ENCODE measurements around the gene OR11H12.
"Not testable (repeated sequence)": the region's sequence is repeated elsewhere in the genome, so short reads cannot be mapped to it uniquely, and the experiment has no call there.

Gene OR11H12

DNA sequence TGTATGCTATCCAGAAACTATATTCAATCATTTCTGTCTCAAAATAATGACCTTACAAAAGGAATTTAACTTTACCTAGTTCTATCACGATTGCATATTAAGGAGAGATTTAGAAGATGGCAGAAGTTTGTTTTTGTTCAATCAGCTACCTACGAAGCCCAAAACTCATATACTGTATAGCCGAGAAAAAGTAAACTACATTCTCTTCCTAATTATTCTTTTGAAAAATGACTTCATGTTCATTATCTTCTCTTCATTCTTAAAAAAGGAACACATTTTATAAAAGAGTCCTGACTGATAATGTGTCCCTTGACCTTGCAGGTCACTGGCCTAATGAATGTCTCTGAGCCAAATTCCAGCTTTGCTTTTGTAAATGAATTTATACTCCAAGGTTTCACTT lies at the start of gene OR11H12:
TSS of gene OR11H12 (plus strand) at position 301 of the 400 bp plus-strand sequence. CDS start at position 301, 0 bp downstream.
- H3K9ac ChIP-seq (ENCODE audit: low read length); H3K79me2 ChIP-seq (ENCODE audit: low read length); H3K27ac ChIP-seq (ENCODE audit: low read length); H4K20me1 ChIP-seq (ENCODE audit: insufficient read depth, low read length); H3K27me3 ChIP-seq (ENCODE audit: low read depth, low read length); H3K4me3 ChIP-seq (ENCODE audit: low read length); H3K4me1 ChIP-seq (ENCODE audit: low read length); H2AFZ ChIP-seq (ENCODE audit: low read depth, low read length); H3K36me3 ChIP-seq (replicated peaks; ENCODE audit: low read depth, low read length); H3K4me2 ChIP-seq (ENCODE audit: low read length); H3K9me3 ChIP-seq (ENCODE audit: insufficient read depth, low read length): not testable (repeated sequence)

GRCh38 chr14:18582908-18583307 lies 18.0 kb upstream of the OR11H12 start:
- H3K79me2 ChIP-seq (ENCODE audit: low read length); H4K20me1 ChIP-seq (ENCODE audit: insufficient read depth, low read length); H3K27ac ChIP-seq (ENCODE audit: low read length); H3K36me3 ChIP-seq (replicated peaks; ENCODE audit: low read depth, low read length); H3K4me1 ChIP-seq (ENCODE audit: low read length); H3K9ac ChIP-seq (ENCODE audit: low read length); H3K4me2 ChIP-seq (ENCODE audit: low read length); H2AFZ ChIP-seq (ENCODE audit: low read depth, low read length); H3K4me3 ChIP-seq (ENCODE audit: low read length); H3K9me3 ChIP-seq (ENCODE audit: insufficient read depth, low read length); H3K27me3 ChIP-seq (ENCODE audit: low read depth, low read length): not testable (repeated sequence)

DNA sequence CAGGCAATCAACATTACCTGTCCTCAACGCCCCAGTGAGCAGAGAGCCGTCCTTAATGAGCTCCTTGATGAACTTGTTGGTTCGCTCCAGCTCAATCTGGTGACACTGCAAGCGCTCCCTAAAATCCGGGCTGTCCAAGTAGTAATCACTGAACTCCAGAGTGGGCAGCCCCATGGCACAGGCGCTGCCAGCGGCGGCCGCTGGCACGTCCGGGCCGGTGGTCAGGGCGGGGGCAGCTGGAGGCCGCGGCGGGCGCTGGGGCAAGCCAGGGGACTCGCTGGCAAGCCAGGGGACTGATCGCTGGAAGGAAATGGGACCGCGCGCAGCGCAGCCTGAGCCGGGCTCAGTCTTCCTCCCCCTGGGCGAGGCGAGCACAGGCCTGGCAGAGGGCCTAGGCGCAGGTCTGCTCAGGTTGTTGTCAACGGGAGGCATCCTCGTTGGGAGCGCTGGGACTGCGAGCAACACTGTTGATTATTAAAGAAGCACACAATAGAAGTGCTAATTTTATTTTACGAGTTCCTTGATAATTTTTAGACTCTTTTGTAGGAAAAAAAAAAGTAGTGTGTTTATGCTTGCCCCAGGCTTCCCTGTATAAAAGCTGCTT lies 25.8 kb downstream of the OR11H12 start:
- not testable (repeated sequence) for H3K4me3 ChIP-seq (ENCODE audit: low read length); H3K36me3 ChIP-seq (replicated peaks; ENCODE audit: low read depth, low read length); H3K4me2 ChIP-seq (ENCODE audit: low read length); H2AFZ ChIP-seq (ENCODE audit: low read depth, low read length); H3K4me1 ChIP-seq (ENCODE audit: low read length); H3K9ac ChIP-seq (ENCODE audit: low read length); H3K9me3 ChIP-seq (ENCODE audit: insufficient read depth, low read length); H4K20me1 ChIP-seq (ENCODE audit: insufficient read depth, low read length); H3K27me3 ChIP-seq (ENCODE audit: low read depth, low read length); H3K27ac ChIP-seq (ENCODE audit: low read length); H3K79me2 ChIP-seq (ENCODE audit: low read length)

GRCh38 chr14:18636066-18636465 lies 35.1 kb downstream of the OR11H12 start:
- H3K4me1 ChIP-seq (ENCODE audit: low read length); H3K9ac ChIP-seq (ENCODE audit: low read length); H3K9me3 ChIP-seq (ENCODE audit: insufficient read depth, low read length); H3K79me2 ChIP-seq (ENCODE audit: low read length); H3K27me3 ChIP-seq (ENCODE audit: low read depth, low read length); H3K4me3 ChIP-seq (ENCODE audit: low read length); H4K20me1 ChIP-seq (ENCODE audit: insufficient read depth, low read length); H3K36me3 ChIP-seq (replicated peaks; ENCODE audit: low read depth, low read length); H2AFZ ChIP-seq (ENCODE audit: low read depth, low read length); H3K4me2 ChIP-seq (ENCODE audit: low read length); H3K27ac ChIP-seq (ENCODE audit: low read length): not testable (repeated sequence)

DNA sequence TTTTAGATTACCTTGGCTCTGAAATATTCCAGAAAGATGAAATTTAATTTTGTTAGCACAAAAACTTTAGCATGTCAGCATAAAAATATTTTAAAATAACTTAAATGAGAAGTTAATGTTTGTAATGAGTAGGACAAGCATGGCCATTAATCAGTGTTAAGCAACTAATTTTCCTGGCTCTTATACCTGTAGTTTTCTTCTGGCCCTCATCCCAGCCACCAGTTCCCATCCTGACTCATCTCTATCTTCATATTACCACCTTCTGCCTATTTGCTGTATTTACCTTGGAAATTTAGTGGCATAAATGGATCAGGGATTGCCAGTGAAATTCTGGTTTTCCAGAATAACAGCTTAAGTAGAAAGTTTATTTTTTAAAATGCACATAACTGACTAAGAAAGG lies 37.1 kb downstream of the OR11H12 start:
- not testable (repeated sequence) for H3K79me2 ChIP-seq (ENCODE audit: low read length); H3K27me3 ChIP-seq (ENCODE audit: low read depth, low read length); H3K36me3 ChIP-seq (replicated peaks; ENCODE audit: low read depth, low read length); H2AFZ ChIP-seq (ENCODE audit: low read depth, low read length); H3K4me2 ChIP-seq (ENCODE audit: low read length); H3K9me3 ChIP-seq (ENCODE audit: insufficient read depth, low read length); H3K27ac ChIP-seq (ENCODE audit: low read length); H3K4me1 ChIP-seq (ENCODE audit: low read length); H3K9ac ChIP-seq (ENCODE audit: low read length); H4K20me1 ChIP-seq (ENCODE audit: insufficient read depth, low read length); H3K4me3 ChIP-seq (ENCODE audit: low read length)

- not testable (repeated sequence) for H4K20me1 ChIP-seq (ENCODE audit: insufficient read depth, low read length); H3K79me2 ChIP-seq (ENCODE audit: low read length); H3K4me3 ChIP-seq (ENCODE audit: low read length); H3K27me3 ChIP-seq (ENCODE audit: low read depth, low read length); H3K4me1 ChIP-seq (ENCODE audit: low read length); H3K4me2 ChIP-seq (ENCODE audit: low read length); H3K9ac ChIP-seq (ENCODE audit: low read length); H3K9me3 ChIP-seq (ENCODE audit: insufficient read depth, low read length); H2AFZ ChIP-seq (ENCODE audit: low read depth, low read length); H3K36me3 ChIP-seq (replicated peaks; ENCODE audit: low read depth, low read length); H3K27ac ChIP-seq (ENCODE audit: low read length)
These were observed 37.9 kb downstream of the OR11H12 start for GRCh38 chr14:18638785-18639184.

DNA sequence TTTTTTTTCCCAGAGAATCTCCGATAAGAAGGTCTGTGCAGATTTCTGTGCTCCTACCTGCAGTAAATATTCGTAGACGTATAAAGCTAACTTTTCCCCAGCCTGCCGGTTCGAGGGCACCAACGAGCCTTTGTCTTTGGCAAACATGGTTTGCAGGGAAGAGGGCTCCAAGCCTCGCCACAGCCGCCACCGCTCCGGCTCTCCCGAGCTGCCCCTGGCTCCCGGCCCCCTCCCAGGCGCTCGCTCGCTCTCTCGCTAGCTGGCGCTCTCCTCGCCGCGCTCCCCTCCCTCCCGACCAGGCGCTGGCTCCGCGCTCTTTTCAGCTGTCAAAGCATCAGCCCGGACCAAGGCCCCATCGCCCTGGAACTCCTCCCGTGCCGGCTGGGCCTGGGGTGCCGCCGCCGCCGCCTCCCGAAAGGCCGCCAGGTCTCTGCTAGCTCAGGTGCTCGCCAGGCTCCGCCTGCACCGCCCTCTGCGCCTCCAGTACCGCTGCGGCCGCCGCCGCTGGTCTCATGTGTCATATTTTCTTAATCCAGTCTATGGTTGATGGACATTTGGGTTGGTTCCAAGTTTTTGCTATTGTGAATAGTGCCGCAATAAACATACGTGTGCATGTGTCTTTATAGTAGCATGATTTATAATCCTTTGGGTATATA lies 45.3 kb downstream of the OR11H12 start:
- H3K27me3 ChIP-seq (ENCODE audit: low read depth, low read length); H3K9ac ChIP-seq (ENCODE audit: low read length); H4K20me1 ChIP-seq (ENCODE audit: insufficient read depth, low read length); H3K4me2 ChIP-seq (ENCODE audit: low read length); H3K27ac ChIP-seq (ENCODE audit: low read length); H3K4me1 ChIP-seq (ENCODE audit: low read length); H3K79me2 ChIP-seq (ENCODE audit: low read length); H2AFZ ChIP-seq (ENCODE audit: low read depth, low read length); H3K9me3 ChIP-seq (ENCODE audit: insufficient read depth, low read length); H3K36me3 ChIP-seq (replicated peaks; ENCODE audit: low read depth, low read length); H3K4me3 ChIP-seq (ENCODE audit: low read length): not testable (repeated sequence)

All from OCI-LY3 (cell line).